Stimulated activated CD4-positive, alpha-beta T cell treated with anti-CD3 and anti-CD28 coated beads, Interleukin-12 subunit alpha, Interleukin-12 subunit beta, amount 100 ng/mL, for 24 hours (primary cell): Measurements from ENCODE around the gene BPI.
"Not testable (repeated sequence)": the region's sequence is repeated elsewhere in the genome, so short reads cannot be mapped to it uniquely, and the experiment has no call there.

Source experiments
- DNase-seq, 2 experiments: peaks; one replicate each; pipeline ENCODE4 v3.0.0-alpha.2; 2020; ENCODE audit warnings: low read depth in 2 of 2

BPI gene

DNA sequence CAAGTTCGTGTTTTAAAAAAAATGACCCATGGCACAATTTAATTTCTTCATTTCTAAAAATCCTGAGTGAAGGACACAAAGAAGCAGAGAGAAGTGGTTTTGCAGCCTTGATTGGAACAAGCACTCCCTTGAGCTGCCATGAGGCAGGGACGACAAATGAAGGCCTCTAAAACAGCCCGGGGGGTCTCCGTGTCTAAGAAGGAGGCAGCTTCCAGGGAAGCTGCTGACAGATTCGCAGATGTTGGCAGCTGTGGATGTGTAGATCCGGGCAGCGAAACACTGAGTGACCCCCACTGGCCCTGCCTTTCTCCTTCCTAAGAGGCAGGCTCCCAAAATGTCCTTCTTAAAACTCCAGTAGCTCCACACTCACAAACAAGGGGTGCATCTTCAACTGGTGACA, 32.8 kb downstream of the BPI start:
- no peak for DNase-seq

GRCh38 chr20:38337561-38338140, 33.7 kb downstream of the BPI start:
- peak in 1 of 2 experiments; percentile 7 for DNase-seq

DNA sequence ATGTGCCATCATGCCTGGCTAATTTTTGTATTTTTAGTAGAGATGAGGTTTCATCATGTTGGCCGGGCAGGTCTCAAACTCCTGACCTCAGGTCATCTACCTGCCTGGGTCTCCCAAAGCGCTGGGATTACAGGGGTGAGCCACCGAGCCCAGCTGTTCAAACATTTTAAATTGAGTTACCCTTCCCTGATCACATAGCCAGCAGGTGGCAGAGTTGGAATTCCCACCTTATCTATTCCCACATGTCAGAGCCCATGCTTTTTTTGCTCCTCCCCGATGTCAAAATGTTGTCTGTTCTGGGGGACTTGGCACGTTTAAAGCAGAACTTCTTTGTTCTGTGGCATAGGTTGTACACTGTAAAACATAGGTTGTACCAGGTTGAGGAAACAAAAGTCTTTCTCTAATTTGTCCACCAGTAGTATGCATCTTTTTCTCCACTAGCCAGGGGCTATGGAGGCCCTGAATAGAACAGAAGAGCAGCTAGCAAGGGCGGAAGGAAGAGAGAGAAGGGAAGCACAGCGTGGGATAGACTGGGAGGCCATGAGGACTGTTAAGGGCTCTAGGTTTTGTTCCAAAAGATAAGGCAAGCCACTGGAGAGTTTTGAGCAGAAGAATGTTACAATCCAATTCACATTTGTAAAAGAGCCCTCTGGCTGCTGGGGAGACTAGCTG, 35.0 kb downstream of the BPI start:
- DNase-seq, result no peak

GRCh38 chr20:38339521-38339896, 35.6 kb downstream of the BPI start:
- DNase-seq, result not testable (repeated sequence)

DNA sequence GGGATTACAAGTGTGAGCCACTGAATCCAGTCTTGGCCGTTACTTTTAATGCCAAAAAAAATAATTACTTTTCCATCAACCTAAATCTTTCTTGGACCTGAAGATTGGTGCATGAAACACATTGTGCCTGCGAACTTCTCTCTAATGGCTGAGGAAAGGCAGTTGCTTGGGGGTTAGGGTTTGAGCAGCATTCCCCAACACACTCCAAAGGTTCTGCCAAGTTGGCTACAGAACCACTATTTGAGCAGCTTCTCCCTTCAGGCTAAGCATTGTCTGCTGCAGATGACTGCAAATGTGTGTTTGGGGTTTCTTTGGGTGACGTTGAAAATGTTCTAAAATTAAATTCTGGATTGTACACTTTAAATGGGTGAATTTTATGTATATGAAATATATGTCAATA, 36.0 kb downstream of the BPI start:
- no peak for DNase-seq

DNA sequence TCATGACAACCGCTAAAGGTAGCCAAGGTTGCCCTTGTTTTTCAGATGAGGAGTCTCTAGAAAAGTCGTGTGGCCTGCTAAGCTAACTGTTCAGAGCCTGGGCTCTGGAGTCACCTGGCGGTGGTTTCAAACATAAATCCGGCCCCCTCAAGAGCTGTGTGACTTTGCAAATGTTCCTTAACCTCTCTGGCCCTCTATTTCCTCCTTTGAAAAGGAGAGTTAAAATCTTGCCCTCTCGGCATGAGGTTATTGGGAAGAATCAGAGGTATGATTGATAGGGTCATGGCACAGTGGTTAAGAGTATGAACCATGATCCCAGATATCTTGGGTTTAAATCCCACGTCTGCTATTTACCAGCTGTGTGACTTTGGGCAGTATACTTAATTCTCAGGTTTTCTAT, 36.7 kb downstream of the BPI start:
- DNase-seq, result no peak

- no peak for DNase-seq
Observed at GRCh38 chr20:38342216-38342615, 38.3 kb downstream of the BPI start.

DNA sequence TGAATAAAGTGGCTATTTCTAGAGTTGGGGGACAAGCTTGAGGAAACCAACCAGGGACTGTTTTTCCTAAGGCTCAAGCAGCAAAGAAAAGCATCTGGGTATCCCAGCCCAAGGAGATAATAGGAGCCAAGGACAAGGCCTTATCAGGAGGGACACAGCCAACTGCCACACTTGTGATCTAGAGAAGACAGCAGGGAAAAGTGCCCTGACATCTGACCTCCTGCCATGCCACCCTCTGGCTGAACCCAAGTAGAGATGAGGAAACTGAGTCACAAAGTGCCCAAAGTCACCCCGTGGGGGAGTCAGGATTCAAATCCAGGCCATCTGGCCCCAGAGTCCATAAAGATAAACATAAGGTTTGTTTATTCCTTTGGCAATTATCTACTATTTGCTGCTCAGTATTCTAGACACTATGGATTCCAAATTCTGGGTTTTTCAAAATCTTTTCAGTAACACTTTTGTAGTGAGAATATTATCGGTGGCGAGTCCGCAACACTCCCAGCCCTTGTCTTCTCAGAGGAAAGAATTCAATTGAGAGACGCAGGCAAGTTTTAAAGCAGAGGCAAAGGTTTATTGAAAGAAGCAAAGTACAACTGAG, 38.9 kb downstream of the BPI start:
- DNase-seq, result no peak

DNA sequence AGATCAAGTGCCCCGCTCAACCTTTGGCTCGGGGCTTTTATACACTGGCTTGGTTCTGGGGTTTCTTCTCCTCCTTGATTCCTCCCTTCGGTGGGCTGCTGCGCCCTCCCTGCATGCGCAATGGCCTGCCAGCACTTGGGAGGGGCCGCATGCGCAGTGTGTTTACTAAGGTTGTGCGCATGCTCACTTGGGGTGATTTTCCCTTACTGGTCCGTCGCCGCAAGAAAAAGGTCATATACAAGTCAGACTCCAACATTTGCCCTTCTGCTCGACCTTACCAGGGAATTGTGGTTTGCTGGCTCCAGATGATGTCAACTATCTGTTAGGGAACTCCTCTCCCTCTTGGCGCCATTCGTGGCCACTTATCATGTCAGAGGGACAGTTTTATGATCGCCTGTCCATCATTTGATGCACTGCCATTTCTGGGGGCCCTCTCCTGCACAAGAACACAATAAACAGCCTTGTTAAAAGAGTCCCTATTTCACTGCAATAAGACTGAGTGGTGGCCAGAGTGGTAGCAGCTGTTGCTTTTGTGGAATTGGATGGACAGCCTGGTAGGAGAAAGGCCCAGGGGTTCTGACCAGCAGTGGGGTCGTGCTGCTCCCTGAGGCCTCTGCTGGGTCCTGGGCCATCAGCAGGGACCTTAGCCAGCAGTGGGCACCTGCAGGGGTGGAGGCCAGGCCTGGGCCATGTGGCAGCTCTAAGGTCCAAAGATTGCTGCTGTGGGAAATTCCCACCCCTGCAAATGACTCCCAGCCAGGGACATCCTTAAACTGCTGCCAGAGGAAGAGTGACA, 39.6 kb downstream of the BPI start:
- no peak for DNase-seq

DNA sequence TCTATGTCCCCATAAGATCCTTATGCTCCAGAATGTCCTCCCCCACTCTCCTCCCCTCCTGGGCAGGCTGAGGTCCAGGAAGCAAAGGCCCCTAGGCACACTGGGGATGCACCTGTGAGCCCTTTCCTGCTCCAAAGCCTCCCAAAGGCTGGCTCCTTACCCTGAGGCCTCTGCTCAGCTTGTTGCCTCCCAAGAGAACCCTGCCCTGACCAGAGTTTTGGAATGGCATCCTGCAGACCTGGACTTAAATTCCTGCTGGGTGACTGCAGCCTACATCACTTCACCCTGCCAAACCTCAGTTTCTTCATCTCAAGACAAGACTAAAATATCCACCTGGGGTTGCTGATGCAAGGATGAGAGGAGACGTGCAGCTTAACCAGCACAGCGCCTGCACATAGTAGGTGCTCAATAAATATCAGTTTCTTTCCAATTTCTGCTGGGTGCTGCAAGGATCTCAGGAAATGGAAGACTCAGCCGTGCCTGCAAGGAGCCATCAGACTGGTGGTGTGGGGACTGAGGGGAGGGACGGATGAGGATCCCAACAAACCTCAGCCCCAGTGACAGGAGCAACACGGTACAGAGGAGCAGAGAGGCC, 40.2 kb downstream of the BPI start:
- DNase-seq, result no peak

- DNase-seq, result no peak
Observed at GRCh38 chr20:38345643-38346042, 41.7 kb downstream of the BPI start.

GRCh38 chr20:38346247-38346651, 42.3 kb downstream of the BPI start, which contains the start of gene LBP:
TSS of gene LBP (plus strand) at chr20:38346482. CDS start at chr20:38346517, 35 bp downstream.
- DNase-seq, result no peak

DNA sequence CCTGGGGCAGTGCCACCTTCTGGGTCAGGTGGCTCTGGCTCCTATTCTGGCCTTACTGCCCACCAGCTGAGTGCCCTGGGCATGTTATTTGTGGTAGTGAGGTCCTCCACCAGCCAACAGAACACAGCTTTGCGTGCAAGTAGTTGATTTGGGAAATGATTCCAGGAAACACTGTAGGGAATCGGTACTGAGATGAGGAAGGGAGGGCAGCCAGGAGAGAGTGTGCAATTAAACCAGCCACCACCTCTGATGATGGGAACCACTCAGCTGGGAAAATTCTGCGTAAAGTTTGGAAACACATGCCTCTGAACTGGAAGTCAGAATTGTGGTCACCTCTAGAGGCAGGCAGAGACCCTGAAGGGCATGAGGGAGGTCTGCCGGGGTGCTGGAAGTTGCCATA, 42.8 kb downstream of the BPI start:
- DNase-seq, result no peak

- DNase-seq, result no peak
Observed at GRCh38 chr20:38349856-38350255, 45.9 kb downstream of the BPI start.

DNA sequence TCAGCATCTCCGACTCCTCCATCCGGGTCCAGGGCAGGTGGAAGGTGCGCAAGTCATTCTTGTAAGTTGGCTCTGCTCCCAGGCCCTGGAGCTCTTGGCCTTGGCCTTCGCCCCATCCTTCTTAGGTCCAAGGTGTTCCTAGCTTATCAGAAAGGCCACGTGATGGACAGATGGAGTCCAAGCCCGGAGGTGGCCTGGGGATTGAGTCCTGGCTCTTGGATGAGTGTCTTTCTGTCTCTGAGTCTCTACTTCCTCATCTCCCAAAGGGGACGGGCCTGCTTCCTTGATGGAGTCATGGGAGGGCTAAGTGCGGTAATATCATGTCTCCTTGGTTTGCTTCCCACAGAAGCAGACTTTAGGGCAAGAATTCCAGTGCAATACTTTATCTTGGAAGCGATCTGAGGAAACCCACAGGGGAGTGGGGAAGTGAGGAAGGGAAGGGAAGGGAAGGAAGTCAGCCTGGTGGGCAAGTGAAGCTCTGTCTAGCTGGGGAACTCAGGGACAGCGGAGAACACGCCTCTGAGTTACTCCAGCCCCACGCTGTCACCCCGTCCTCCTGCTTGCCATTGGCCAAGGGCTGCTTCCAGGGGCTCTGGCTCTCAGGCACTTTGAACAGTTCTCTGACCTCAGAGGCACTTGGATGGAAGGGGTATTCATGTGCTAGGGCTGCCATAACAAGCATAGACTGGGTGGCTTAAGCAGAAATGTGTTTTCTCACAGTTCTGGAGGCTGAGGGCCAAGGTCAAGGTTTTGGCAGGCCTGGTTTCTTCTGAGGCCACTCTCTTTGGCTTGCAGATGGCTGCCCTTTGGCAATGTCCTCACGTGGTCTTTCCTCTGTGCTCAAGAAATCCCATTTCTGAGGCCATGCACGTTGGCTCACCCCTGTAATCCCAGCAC, 47.2 kb downstream of the BPI start:
- DNase-seq, result no peak

- DNase-seq, result no peak
Observed at GRCh38 chr20:38353316-38353715, 49.4 kb downstream of the BPI start.

GRCh38 chr20:38354227-38354626, 50.3 kb downstream of the BPI start:
- DNase-seq, result no peak

- no peak for DNase-seq
Observed at GRCh38 chr20:38355161-38356012, 51.4 kb downstream of the BPI start.

GRCh38 chr20:38357653-38358207, 53.8 kb downstream of the BPI start:
- no peak for DNase-seq

DNA sequence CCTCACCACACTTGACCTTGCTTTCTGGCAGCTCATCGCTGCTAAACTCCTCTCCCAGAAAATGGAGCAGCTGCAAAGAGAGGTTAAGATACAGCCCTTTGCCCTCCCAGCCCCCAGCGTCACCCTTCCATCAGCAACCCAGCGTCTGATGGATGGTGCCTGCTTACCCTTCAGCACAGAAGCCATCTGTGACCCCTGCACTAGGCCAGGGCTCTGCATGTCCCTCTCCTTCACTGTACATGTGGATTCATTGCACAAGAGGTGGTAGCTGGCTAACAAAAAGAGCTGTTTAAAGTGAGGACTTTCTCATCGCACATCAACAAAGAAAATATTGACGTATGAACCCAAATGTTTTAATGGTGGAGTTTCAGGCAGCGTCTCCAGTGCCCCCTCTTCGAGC, 54.6 kb downstream of the BPI start:
- no peak for DNase-seq
